Right lobe of liver (tissue), 6 donors: ENCODE data around the gene MMP25. TPM values are rescaled to one million over a fixed set of nuclear protein-coding genes. Genes with fewer than 3 reads are reported as not detected.

ENCODE experiments used
- ATAC-seq, 4 donors: fragments of 200-7000 bp; cut with Tn5 transposase; one replicate each; pipeline ENCODE4 v1.9.1; 2020; ENCODE audit warnings: mild to moderate bottlenecking in 4 of 4, moderate library complexity in 4 of 4
- DNase-seq, 3 donors: peaks; one replicate each; pipeline ENCODE4 v3.0.0-alpha.2; 2020
- H3K27ac ChIP-seq, 3 donors: fragments of 200-600 bp; one replicate each; pipeline ENCODE4 v1.8.0; 2022
- H3K27me3 ChIP-seq, 2 donors: fragments of 200-600 bp; one replicate each; pipeline ENCODE4 v1.8.0; 2022
- H3K36me3 ChIP-seq, 4 donors: fragments of 200-600 bp; sonication (generic) in 1 of 4; one replicate each; pipeline versions ENCODE4 v1.5.1 to v1.8.0; 2017 to 2022; ENCODE audit warnings: control low read depth in 1 of 4
- H3K4me1 ChIP-seq, 4 donors: fragments of 200-600 bp; sonication (generic) in 1 of 4; one replicate each; pipeline versions ENCODE4 v1.5.1 to v1.8.0; 2017 to 2022; ENCODE audit warnings: control low read depth in 1 of 4
- H3K4me3 ChIP-seq, 3 donors: fragments of 200-600 bp; one replicate each; pipeline ENCODE4 v1.8.0; 2022
- H3K9me3 ChIP-seq, 4 donors: fragments of 200-600 bp; sonication (generic) in 1 of 4; one replicate each; pipeline versions ENCODE4 v1.5.1 to v1.8.0; 2017 to 2022; ENCODE audit warnings: control low read depth in 1 of 4
- POLR2A ChIP-seq: fragments of 450-650 bp; IDR thresholded peaks from one replicate; pipeline ENCODE4 v1.6.1; 2017; ENCODE audit warnings: antibody characterized with exemption, mild to moderate bottlenecking
- WGBS: methylation state at CpG from one replicate; pipeline ENCODE4 v1.1.6; 2018; ENCODE audit warnings: low coverage, low lambda C conversion rate; ENCODE audit not compliant: insufficient coverage; ENCODE audit errors: missing lambda C conversion rate; 5-methylcytosine and 5-hydroxymethylcytosine counted together
- intact Hi-C, 2 donors: fragments of 100-400 bp; cut with DNase I; formaldehyde crosslinking; loops; one replicate each; pipeline versions ENCODE4 v1.11.2 to v1.14.1; 2022
- total RNA-seq, 6 experiments: library from RNA; depleted of rRNA in 2 of 6; stranded (reverse); fragments of >200 nt in 2 of 6; fragmentation: NEBNext Ultra II Directional in 3 of 6; extraction: Animal tissue kit (Norgen Biotek cat#: 25700) in 3 of 6; gene quantifications; one replicate each; pipeline versions ENCODE4 v1.1.0 to v1.2.4, GENCODE V29; 2016 to 2023
- TF ChIP-seq, protein P1 (sequence below), 4 donors: fragments of 200-600 bp in 3 of 4; fragments of 450-650 bp in 1 of 4; IDR thresholded peaks; one replicate each; pipeline versions ENCODE4 v1.5.1 to v1.8.0; 2016 to 2022; ENCODE audit warnings: antibody characterized with exemption in 4 of 4, mild to moderate bottlenecking in 2 of 4
- donor health status: DM: no; HTN: yes; CAD: no.
- donor health status: DM: no; HTN: no; CAD: no.
- donor health status: DM: no; HTN: no; CAD: no.
- donor health status: DM: no; HTN: yes; CAD: no.
- donor health status: DM: no; HTN: yes; CAD: no.

Gene MMP25
- total RNA-seq, 6 experiments from 2014 or later, result 1.3 to 2.0 (median 1.6) TPM

- no peaks in the 10 kb centered on the region for H3K36me3 ChIP-seq
- H3K4me1 ChIP-seq, result peaks cover 0 to 17% (median 3%) of the 10 kb centered on the region in 4 donors
- ATAC-seq, result peak; percentile 87 to 98 (median 94)
- no peaks in the 10 kb centered on the region for H3K9me3 ChIP-seq
- WGBS, result no CpG with 5 or more reads among the region's 67 CpGs
- H3K27ac ChIP-seq, result peak overlapping the region; percentile 87 to 94 (median 93)
- H3K4me3 ChIP-seq, result peak overlapping the region; percentile 93 to 96 (median 94)
- TF ChIP-seq, protein P1, sequence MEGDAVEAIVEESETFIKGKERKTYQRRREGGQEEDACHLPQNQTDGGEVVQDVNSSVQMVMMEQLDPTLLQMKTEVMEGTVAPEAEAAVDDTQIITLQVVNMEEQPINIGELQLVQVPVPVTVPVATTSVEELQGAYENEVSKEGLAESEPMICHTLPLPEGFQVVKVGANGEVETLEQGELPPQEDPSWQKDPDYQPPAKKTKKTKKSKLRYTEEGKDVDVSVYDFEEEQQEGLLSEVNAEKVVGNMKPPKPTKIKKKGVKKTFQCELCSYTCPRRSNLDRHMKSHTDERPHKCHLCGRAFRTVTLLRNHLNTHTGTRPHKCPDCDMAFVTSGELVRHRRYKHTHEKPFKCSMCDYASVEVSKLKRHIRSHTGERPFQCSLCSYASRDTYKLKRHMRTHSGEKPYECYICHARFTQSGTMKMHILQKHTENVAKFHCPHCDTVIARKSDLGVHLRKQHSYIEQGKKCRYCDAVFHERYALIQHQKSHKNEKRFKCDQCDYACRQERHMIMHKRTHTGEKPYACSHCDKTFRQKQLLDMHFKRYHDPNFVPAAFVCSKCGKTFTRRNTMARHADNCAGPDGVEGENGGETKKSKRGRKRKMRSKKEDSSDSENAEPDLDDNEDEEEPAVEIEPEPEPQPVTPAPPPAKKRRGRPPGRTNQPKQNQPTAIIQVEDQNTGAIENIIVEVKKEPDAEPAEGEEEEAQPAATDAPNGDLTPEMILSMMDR (IDR thresholded peaks at IDR 0.05), result peak; percentile 85 to 99 (median 91)
- TF ChIP-seq POLR2A, result peak; percentile 59
- intact Hi-C loops, result no loop called here
- peak; percentile 92 to 97 (median 94) for DNase-seq
- no peaks in the 10 kb centered on the region for H3K27me3 ChIP-seq
Measured at GRCh38 chr16:3059041-3059722, 12.8 kb downstream of the MMP25 start.

DNA sequence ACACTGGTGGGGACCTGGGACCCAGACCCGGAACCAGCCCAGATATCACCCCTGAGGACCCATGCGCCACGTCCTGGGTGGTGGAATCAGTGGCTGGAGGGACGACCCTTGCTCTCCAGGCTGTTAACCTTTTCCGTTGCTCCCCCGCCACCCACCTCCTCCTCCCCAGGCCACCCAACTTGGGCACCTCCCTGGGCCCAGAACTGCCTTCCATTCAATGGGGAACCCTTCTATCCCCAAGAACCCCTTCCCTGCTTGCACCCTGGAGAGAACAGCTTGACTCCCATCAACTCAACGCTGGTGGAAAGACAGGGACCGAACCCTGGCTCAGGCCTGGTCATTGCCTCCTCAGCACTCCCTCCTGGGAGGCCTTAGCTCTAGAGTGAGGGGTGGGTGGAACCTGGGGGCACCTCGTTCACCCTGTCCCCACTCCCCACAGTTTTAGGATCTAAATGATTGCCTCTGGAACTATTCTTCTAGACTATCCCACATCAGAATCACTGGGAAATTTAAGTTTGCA lies 13.4 kb downstream of the MMP25 start:
- H3K27ac ChIP-seq, result peak overlapping the region; percentile 87 to 94 (median 93)
- DNase-seq, result no peak
- no peaks in the 10 kb centered on the region for H3K36me3 ChIP-seq
- H3K9me3 ChIP-seq, result no peaks in the 10 kb centered on the region
- TF ChIP-seq, protein P1 (IDR thresholded peaks at IDR 0.05), result no peak
- intact Hi-C loops, result no loop called here
- H3K27me3 ChIP-seq, result no peaks in the 10 kb centered on the region
- peak in 2 of 4 donors; percentile 1 to 11 for ATAC-seq
- H3K4me1 ChIP-seq, result peaks cover 0 to 20% (median 3%) of the 10 kb centered on the region in 4 donors
- H3K4me3 ChIP-seq, result peak overlapping the region; percentile 93 to 96 (median 94)
- 29% methylated on average over 7 of the region's 9 CpGs for WGBS

DNA sequence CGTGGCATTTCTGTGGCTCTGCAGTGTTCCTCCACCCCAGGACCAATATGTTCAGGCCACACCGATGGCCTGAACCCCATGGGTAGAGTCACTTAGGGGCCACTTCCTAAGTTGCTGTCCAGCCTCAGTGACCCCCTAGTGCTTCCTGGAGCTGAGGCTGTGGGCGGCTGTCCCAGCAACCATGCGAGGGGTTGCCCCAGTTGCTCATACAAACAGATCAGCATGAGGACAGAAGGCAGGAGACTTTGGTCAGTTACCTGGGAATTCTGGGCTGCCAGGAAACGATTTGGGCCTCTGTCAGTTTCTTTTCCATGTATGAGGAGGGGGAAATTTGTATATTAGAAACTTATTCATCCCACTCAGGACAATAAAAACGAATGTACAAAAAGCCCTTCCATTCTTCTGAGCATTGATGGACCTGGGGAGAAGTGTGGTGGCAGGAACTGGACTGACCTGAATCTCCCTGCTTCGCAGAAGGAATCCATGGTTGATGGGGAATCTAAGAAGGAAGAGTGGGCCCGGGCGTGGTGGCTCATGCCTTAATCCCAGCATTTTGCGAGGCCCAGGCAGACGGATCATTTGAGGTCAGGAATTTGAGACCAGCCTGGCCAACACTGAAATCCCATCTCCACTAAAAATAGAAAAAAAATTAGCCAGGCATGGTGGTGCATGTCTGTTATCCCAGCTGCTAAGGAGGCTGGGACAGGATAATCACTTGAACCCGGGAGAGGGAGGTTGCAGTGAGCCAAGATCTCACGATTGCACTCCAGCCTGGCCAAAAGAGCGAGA lies 14.2 kb downstream of the MMP25 start:
- Histone ChIP-seq H3K27me3 (no peaks in the 10 kb centered on the region), H3K27ac (peak overlapping the region; percentile 87 to 94 (median 93)), H3K36me3 (no peaks in the 10 kb centered on the region), H3K4me1 (peaks cover 0 to 24% (median 3%) of the 10 kb centered on the region in 4 donors), H3K4me3 (no peak overlapping the region), H3K9me3 (no peaks in the 10 kb centered on the region)
- WGBS, result 74% methylated on average over 14 of the region's 14 CpGs
- DNase-seq, result peak in 2 of 3 donors; percentile 55 to 69
- TF ChIP-seq, protein P1 (IDR thresholded peaks at IDR 0.05), result no peak
- no peak for TF ChIP-seq POLR2A
- peak in 1 of 4 donors; percentile 44 for ATAC-seq
- intact Hi-C loops, result no loop called here

DNA sequence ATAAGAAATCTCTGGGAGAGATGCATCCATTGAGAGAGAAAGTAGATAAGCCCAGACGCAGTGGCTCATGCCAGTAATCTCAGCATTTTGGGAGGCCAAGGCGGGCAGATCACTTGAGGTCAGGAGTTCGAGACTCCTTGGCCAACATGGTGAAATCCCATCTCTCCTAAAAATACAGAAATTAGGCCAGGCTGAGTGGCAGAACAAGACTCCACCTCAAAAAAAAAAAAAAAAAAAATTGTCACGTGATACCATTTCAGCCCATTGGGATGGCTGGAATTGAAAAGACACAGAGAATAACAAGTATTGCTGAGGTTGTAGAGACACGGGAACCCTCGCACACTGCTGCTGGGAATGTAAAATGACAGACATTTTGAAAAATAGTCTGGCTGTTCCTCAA lies 16.2 kb downstream of the MMP25 start:
- intact Hi-C loops, result no loop called here
- H3K27ac ChIP-seq, result no peak overlapping the region
- WGBS, result 84% methylated on average over 3 of the region's 6 CpGs

More for the DNA sequence above, 16.2 kb downstream of the MMP25 start:
- ATAC-seq (no peak), DNase-seq (peak in 1 of 3 donors; percentile 12)
- no peak overlapping the region for H3K4me3 ChIP-seq
- peaks cover 0 to 28% (median 6%) of the 10 kb centered on the region in 4 donors for H3K4me1 ChIP-seq
- H3K9me3 ChIP-seq, result no peaks in the 10 kb centered on the region
- H3K27me3 ChIP-seq, result no peaks in the 10 kb centered on the region
- H3K36me3 ChIP-seq, result peaks cover 0 to 3% (median 0%) of the 10 kb centered on the region in 4 donors
- TF ChIP-seq, protein P1 (IDR thresholded peaks at IDR 0.05), result no peak
- TF ChIP-seq POLR2A, result no peak
